IMR-90 (cell line): ENCODE results near the gene RBFOX2. TPM values are rescaled to one million over a fixed set of nuclear protein-coding genes. Genes with fewer than 3 reads are reported as not detected.

ENCODE experiments used
- ATAC-seq: fragments of 200-7000 bp; cut with Tn5 transposase; 2 replicates; pipeline ENCODE4 v1.9.1; 2020; ENCODE audit warnings: low read depth, mild to moderate bottlenecking, moderate library complexity
- BruUV-seq: library from RNA; stranded (reverse); fragments of 400-500 nt; replicated peaks from 2 replicates; lab custom pipeline; 2021; lab: Mats Ljungman, UMichigan
- CTCF ChIA-PET: fragments of 300-600 bp; formaldehyde crosslinking; extraction: SDS; loops from one replicate; lab custom pipeline; 2021; ENCODE audit warnings: antibody characterized with exemption; lab: Yijun Ruan, JAX
- POLR2A ChIA-PET: fragments of 300-600 bp; sonication (Branson Sonifier 250); formaldehyde crosslinking; loops from one replicate; lab custom pipeline; 2022; ENCODE audit warnings: antibody characterized with exemption; ENCODE audit not compliant: unreplicated experiment; lab: Charles Lee
- DNase-seq: peaks from one replicate; pipeline ENCODE4 v3.0.0; 2013
- H2AFZ ChIP-seq: replicated peaks from 2 replicates; pipeline ENCODE3; 2013; ENCODE audit warnings: low read length, mild to moderate bottlenecking; ENCODE audit not compliant: poor library complexity
- H2AK5ac ChIP-seq: 2 replicates; pipeline ENCODE4 v1.6.1; 2013; ENCODE audit warnings: low read depth, low read length, inconsistent platforms
- H2AK9ac ChIP-seq: replicated peaks from 2 replicates; pipeline ENCODE3; 2013; ENCODE audit warnings: mild to moderate bottlenecking, low read depth, low read length, moderate library complexity; ENCODE audit not compliant: poor library complexity
- H2BK120ac ChIP-seq: 2 replicates; pipeline ENCODE4 v1.6.1; 2013; ENCODE audit warnings: low read depth, low read length, inconsistent platforms
- H2BK15ac ChIP-seq: 3 replicates; pipeline ENCODE4 v1.6.1; 2013; ENCODE audit warnings: low read depth, low read length, inconsistent platforms
- H2BK20ac ChIP-seq: 2 replicates; pipeline ENCODE4 v1.6.1; 2013; ENCODE audit warnings: low read depth, mild to moderate bottlenecking, inconsistent platforms, low read length, moderate library complexity
- H2BK5ac ChIP-seq: 2 replicates; pipeline ENCODE4 v1.6.1; 2013; ENCODE audit warnings: mild to moderate bottlenecking, low read depth, low read length, inconsistent platforms; ENCODE audit not compliant: poor library complexity, severe bottlenecking
- H3K14ac ChIP-seq: replicated peaks from 2 replicates; pipeline ENCODE4 v1.6.1; 2013; ENCODE audit warnings: low read depth, low read length, inconsistent platforms
- H3K18ac ChIP-seq: 2 replicates; pipeline ENCODE4 v1.6.1; 2013; ENCODE audit warnings: low read depth, low read length, control low read depth
- H3K23ac ChIP-seq: 2 replicates; pipeline ENCODE4 v1.6.1; 2013; ENCODE audit warnings: low read depth, low read length, inconsistent platforms
- H3K27ac ChIP-seq: 2 replicates; pipeline ENCODE4 v1.5.1; 2013; ENCODE audit warnings: mild to moderate bottlenecking, control low read depth, low read length; ENCODE audit not compliant: insufficient read depth
- H3K27me3 ChIP-seq: 2 replicates; pipeline ENCODE4 v1.6.1; 2013; ENCODE audit warnings: low read length; ENCODE audit not compliant: control insufficient read depth, insufficient read depth
- H3K36me3 ChIP-seq: 2 replicates; pipeline ENCODE4 v1.6.1; 2013; ENCODE audit warnings: low read length, mixed read lengths; ENCODE audit not compliant: control insufficient read depth, insufficient read depth
- H3K4ac ChIP-seq: 2 replicates; pipeline ENCODE4 v1.6.1; 2013; ENCODE audit warnings: low read depth, low read length, inconsistent platforms
- H3K4me1 ChIP-seq: 2 replicates; pipeline ENCODE4 v1.6.1; 2013; ENCODE audit warnings: low read length, mixed read lengths; ENCODE audit not compliant: control insufficient read depth, insufficient read depth
- H3K4me2 ChIP-seq: 2 replicates; pipeline ENCODE4 v1.6.1; 2013; ENCODE audit warnings: low read depth, mild to moderate bottlenecking, control low read depth, low read length, moderate library complexity
- H3K4me3 ChIP-seq: 2 replicates; pipeline ENCODE4 v1.5.1; 2013; ENCODE audit warnings: low read depth, mild to moderate bottlenecking, control low read depth, low read length, moderate library complexity; ENCODE audit not compliant: insufficient read depth
- H3K56ac ChIP-seq: 2 replicates; pipeline ENCODE4 v1.6.1; 2013; ENCODE audit warnings: low read length, inconsistent platforms; ENCODE audit not compliant: insufficient read depth; ENCODE audit errors: extremely low read depth
- H3K79me1 ChIP-seq, 2 experiments: 2 replicates each; pipeline ENCODE4 v1.6.1; 2013; ENCODE audit warnings: low read length in 2 of 2, inconsistent platforms in 1 of 2, low read depth in 1 of 2
- H3K9ac ChIP-seq: 2 replicates; pipeline ENCODE4 v1.6.1; 2013; ENCODE audit warnings: low read depth, low read length, control low read depth
- H3K9me1 ChIP-seq: 2 replicates; pipeline ENCODE4 v1.6.1; 2013; ENCODE audit warnings: low read length, inconsistent platforms; ENCODE audit not compliant: insufficient read depth
- H3K9me3 ChIP-seq: 2 replicates; pipeline ENCODE4 v1.6.1; 2013; ENCODE audit warnings: low read length; ENCODE audit not compliant: control insufficient read depth, insufficient read depth
- H4K20me1 ChIP-seq: 2 replicates; pipeline ENCODE4 v1.6.1; 2013; ENCODE audit warnings: low read length, inconsistent platforms; ENCODE audit not compliant: insufficient read depth
- H4K5ac ChIP-seq: 2 replicates; pipeline ENCODE4 v1.6.1; 2013; ENCODE audit warnings: mild to moderate bottlenecking, low read depth, low read length, control low read depth
- H4K8ac ChIP-seq, 2 experiments: 2 replicates each; pipeline ENCODE4 v1.6.1; 2013; ENCODE audit warnings: low read depth in 2 of 2, low read length in 2 of 2, control low read depth in 1 of 2, inconsistent platforms in 1 of 2
- H4K91ac ChIP-seq: 2 replicates; pipeline ENCODE4 v1.6.1; 2013; ENCODE audit warnings: low read depth, low read length, inconsistent platforms; ENCODE audit not compliant: insufficient read depth
- CHD1 ChIP-seq: IDR thresholded peaks from 2 replicates; pipeline ENCODE4 v1.6.1; 2012; ENCODE audit warnings: low read depth, low read length, improper control_type of control experiment
- CTCF ChIP-seq: conservative IDR thresholded peaks from 2 replicates; pipeline ENCODE4 v1.5.1; 2012; ENCODE audit warnings: mild to moderate bottlenecking, low read depth, low read length, improper control_type of control experiment
- FOS ChIP-seq: fragments of 150-350 bp; IDR thresholded peaks from 2 replicates; pipeline ENCODE4 v1.6.1; 2016; ENCODE audit warnings: low read depth, low read length
- MAZ ChIP-seq: IDR thresholded peaks from 2 replicates; pipeline ENCODE4 v1.6.1; 2012; ENCODE audit warnings: low read depth, mild to moderate bottlenecking, low read length, improper control_type of control experiment, moderate library complexity, borderline replicate concordance
- NFE2L2 ChIP-seq: fragments of 150-350 bp; IDR thresholded peaks from 2 replicates; pipeline ENCODE4 v1.6.1; 2016; ENCODE audit warnings: low read depth, mild to moderate bottlenecking, low read length
- RCOR1 ChIP-seq: IDR thresholded peaks from 2 replicates; pipeline ENCODE4 v1.6.1; 2012; ENCODE audit warnings: mild to moderate bottlenecking, low read length, improper control_type of control experiment; ENCODE audit not compliant: insufficient replicate concordance
- SMC3 ChIP-seq: fragments of 150-350 bp; IDR thresholded peaks from 2 replicates; pipeline ENCODE4 v1.6.1; 2016; ENCODE audit warnings: low read depth, mild to moderate bottlenecking, antibody characterized with exemption, low read length, moderate library complexity
- dilution Hi-C: fragments of 300-500 bp; cut with HindIII; formaldehyde crosslinking; loops from one replicate; pipeline ENCODE4 v1.14.3; 2018; ENCODE audit warnings: low sequenced_read_pairs; ENCODE audit not compliant: unreplicated experiment
- in situ Hi-C: fragments of 300-500 bp; cut with MboI; formaldehyde crosslinking; loops from 3 replicates; pipeline ENCODE4 v1.14.3; 2019; ENCODE audit warnings: low sequenced_read_pairs, inconsistent platforms, mixed read lengths
- intact Hi-C: fragments of 100-400 bp; cut with micrococcal nuclease; formaldehyde crosslinking; loops from 2 replicates; pipeline ENCODE4 v1.10.0; 2022
- polyA plus RNA-seq, 3 experiments: library from polyadenylated mRNA; depleted of rRNA; stranded (reverse); fragments of >200 nt; gene quantifications; 2 replicates each; pipeline ENCODE4 v1.2.3, GENCODE V29; 2012; ENCODE audit warnings: low replicate concordance in 1 of 3
- total RNA-seq: library from RNA; depleted of rRNA; stranded (reverse); fragments of >200 nt; gene quantifications from 2 replicates; pipeline ENCODE4 v1.2.3, GENCODE V29; 2012
- TF ChIP-seq, protein P1 (sequence below): fragments of 150-350 bp; IDR thresholded peaks from 2 replicates; pipeline ENCODE4 v1.6.1; 2016; ENCODE audit warnings: low read depth, mild to moderate bottlenecking, low read length, moderate library complexity, borderline replicate concordance
- TF ChIP-seq, protein P2 (sequence below): fragments of 150-350 bp; IDR thresholded peaks from 2 replicates; pipeline ENCODE4 v1.6.1; 2017; ENCODE audit warnings: mild to moderate bottlenecking, antibody characterized with exemption, low read length, low read depth

RBFOX2 gene
- total and polyA plus RNA-seq, 2 of the 4 experiments (the other 2 are of a cell fraction) = 146 to 178 TPM

GRCh38 chr22:35852076-35852475, 176.5 kb downstream of the RBFOX2 start:
- H3K23ac ChIP-seq = no peak overlapping the region
- intact Hi-C loops (loop anchor here (5.0 kb wide), 1 partner anchor 40 kb away; no protein-coding TSS in a partner anchor), in situ Hi-C loops (no loop called here), dilution Hi-C loops (no loop called here)
- no peak overlapping the region for H2BK15ac ChIP-seq
- H3K4me2 ChIP-seq = no peak overlapping the region
- H3K27me3 ChIP-seq = no peaks in the 10 kb centered on the region
- BruUV-seq = no TSS peak
- ATAC-seq (no peak), DNase-seq (no peak)
- TF ChIP-seq, protein P1, sequence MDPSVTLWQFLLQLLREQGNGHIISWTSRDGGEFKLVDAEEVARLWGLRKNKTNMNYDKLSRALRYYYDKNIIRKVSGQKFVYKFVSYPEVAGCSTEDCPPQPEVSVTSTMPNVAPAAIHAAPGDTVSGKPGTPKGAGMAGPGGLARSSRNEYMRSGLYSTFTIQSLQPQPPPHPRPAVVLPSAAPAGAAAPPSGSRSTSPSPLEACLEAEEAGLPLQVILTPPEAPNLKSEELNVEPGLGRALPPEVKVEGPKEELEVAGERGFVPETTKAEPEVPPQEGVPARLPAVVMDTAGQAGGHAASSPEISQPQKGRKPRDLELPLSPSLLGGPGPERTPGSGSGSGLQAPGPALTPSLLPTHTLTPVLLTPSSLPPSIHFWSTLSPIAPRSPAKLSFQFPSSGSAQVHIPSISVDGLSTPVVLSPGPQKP = no peak
- TF ChIP-seq CHD1 = no peak
- TF ChIP-seq FOS = no peak
- no peak for TF ChIP-seq RCOR1
- no peak for TF ChIP-seq NFE2L2
- TF ChIP-seq SMC3 = no peak
- no peak for TF ChIP-seq CTCF
- TF ChIP-seq MAZ = no peak
- TF ChIP-seq, protein P2, sequence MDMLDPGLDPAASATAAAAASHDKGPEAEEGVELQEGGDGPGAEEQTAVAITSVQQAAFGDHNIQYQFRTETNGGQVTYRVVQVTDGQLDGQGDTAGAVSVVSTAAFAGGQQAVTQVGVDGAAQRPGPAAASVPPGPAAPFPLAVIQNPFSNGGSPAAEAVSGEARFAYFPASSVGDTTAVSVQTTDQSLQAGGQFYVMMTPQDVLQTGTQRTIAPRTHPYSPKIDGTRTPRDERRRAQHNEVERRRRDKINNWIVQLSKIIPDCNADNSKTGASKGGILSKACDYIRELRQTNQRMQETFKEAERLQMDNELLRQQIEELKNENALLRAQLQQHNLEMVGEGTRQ = no peak
- peaks cover 24% of the 10 kb centered on the region for H4K20me1 ChIP-seq
- no peaks in the 10 kb centered on the region; the same call in 1 of the 2 replicates for H3K4me1 ChIP-seq
- H2AK5ac ChIP-seq = no peak overlapping the region
- H2AK9ac ChIP-seq = no peak overlapping the region
- H3K4me3 ChIP-seq = no peak overlapping the region
- H3K14ac ChIP-seq = no peak overlapping the region
- no peak overlapping the region for H2AFZ ChIP-seq
- H3K18ac ChIP-seq = no peak overlapping the region
- H2BK120ac ChIP-seq = no peak overlapping the region
- no peak overlapping the region for H4K91ac ChIP-seq
- H3K9ac ChIP-seq = no peak overlapping the region
- no peak overlapping the region for H4K8ac ChIP-seq
- no peak overlapping the region for H2BK5ac ChIP-seq
- no peak overlapping the region for H2BK20ac ChIP-seq
- POLR2A ChIA-PET = no interaction called here
- peaks cover 28 to 49% of the 10 kb centered on the region in 2 experiments for H3K79me1 ChIP-seq
- 0 out of 2 replicates have a peak, but pooled peaks cover 5% of the 10 kb centered on the region for H3K9me1 ChIP-seq
- CTCF ChIA-PET = no interaction called here
- no peaks in the 10 kb centered on the region for H3K9me3 ChIP-seq
- no peak overlapping the region for H3K27ac ChIP-seq
- H3K36me3 ChIP-seq = no peaks in the 10 kb centered on the region
- H4K5ac ChIP-seq = no peak overlapping the region
- H3K56ac ChIP-seq = no peak overlapping the region
- no peak overlapping the region for H3K4ac ChIP-seq
